H9 (cell line): ENCODE measurements around the gene NTRK2. TPM values are rescaled to one million over a fixed set of nuclear protein-coding genes. Genes with fewer than 3 reads are reported as not detected.

ENCODE experiments used
- DNase-seq: peaks from one replicate; pipeline ENCODE4 v3.0.0-alpha.2; 2017
- H2AFZ ChIP-seq: one replicate; pipeline ENCODE4 v1.6.1; 2013; ENCODE audit warnings: mild to moderate bottlenecking, low read length, control low read depth, moderate library complexity
- H2AK5ac ChIP-seq: 2 replicates; pipeline ENCODE4 v1.6.1; 2013; ENCODE audit warnings: low read length, control low read depth, mixed read lengths; ENCODE audit not compliant: insufficient read length
- H2BK120ac ChIP-seq: one replicate; pipeline ENCODE4 v1.6.1; 2013; ENCODE audit warnings: low read depth, mild to moderate bottlenecking, low read length, control low read depth, inconsistent platforms; ENCODE audit not compliant: poor library complexity, severe bottlenecking
- H2BK12ac ChIP-seq: 2 replicates; pipeline ENCODE4 v1.6.1; 2013; ENCODE audit warnings: low read length, control low read depth, mixed read lengths, low read depth; ENCODE audit not compliant: insufficient read length
- H2BK15ac ChIP-seq: 2 replicates; pipeline ENCODE4 v1.6.1; 2013; ENCODE audit warnings: low read depth, low read length, control low read depth
- H2BK20ac ChIP-seq: one replicate; pipeline ENCODE4 v1.6.1; 2013; ENCODE audit warnings: low read depth, mild to moderate bottlenecking, low read length, control low read depth, inconsistent platforms; ENCODE audit not compliant: poor library complexity, severe bottlenecking
- H2BK5ac ChIP-seq: 2 replicates; pipeline ENCODE4 v1.6.1; 2013; ENCODE audit warnings: low read length, control low read depth, mixed read lengths; ENCODE audit not compliant: insufficient read length
- H3K14ac ChIP-seq: 2 replicates; pipeline ENCODE4 v1.6.1; 2013; ENCODE audit warnings: low read length, control low read depth; ENCODE audit not compliant: insufficient read depth
- H3K18ac ChIP-seq: 2 replicates; pipeline ENCODE4 v1.6.1; 2013; ENCODE audit warnings: low read depth, mild to moderate bottlenecking, mixed read lengths, low read length, control low read depth; ENCODE audit not compliant: insufficient read length
- H3K23ac ChIP-seq: 2 replicates; pipeline ENCODE4 v1.6.1; 2013; ENCODE audit warnings: low read length, control low read depth, mixed read lengths, low read depth; ENCODE audit not compliant: insufficient read length
- H3K23me2 ChIP-seq: 2 replicates; pipeline ENCODE4 v1.6.1; 2013; ENCODE audit warnings: low read depth, mild to moderate bottlenecking, mixed read lengths, low read length, control low read depth; ENCODE audit not compliant: insufficient read length, poor library complexity, severe bottlenecking
- H3K27ac ChIP-seq: 2 replicates; pipeline ENCODE4 v1.5.1; 2013; ENCODE audit warnings: low read length, control low read depth, mixed read lengths, low read depth; ENCODE audit not compliant: insufficient read length
- H3K27me3 ChIP-seq: 2 replicates; pipeline ENCODE4 v1.6.1; 2013; ENCODE audit warnings: low read length, control low read depth, inconsistent platforms; ENCODE audit not compliant: insufficient read depth
- H3K4ac ChIP-seq: 2 replicates; pipeline ENCODE4 v1.6.1; 2013; ENCODE audit warnings: low read depth, mild to moderate bottlenecking, control low read depth, inconsistent platforms, low read length, moderate library complexity
- H3K4me1 ChIP-seq: 2 replicates; pipeline ENCODE4 v1.6.1; 2013; ENCODE audit warnings: low read length, control low read depth, inconsistent platforms; ENCODE audit not compliant: insufficient read depth
- H3K4me2 ChIP-seq: 2 replicates; pipeline ENCODE4 v1.6.1; 2013; ENCODE audit warnings: low read length, control low read depth, mixed read lengths; ENCODE audit not compliant: insufficient read length, insufficient read depth
- H3K56ac ChIP-seq: 2 replicates; pipeline ENCODE4 v1.6.1; 2013; ENCODE audit warnings: low read depth, mild to moderate bottlenecking, mixed read lengths, low read length, control low read depth; ENCODE audit not compliant: insufficient read length
- H3K79me1 ChIP-seq: 2 replicates; pipeline ENCODE4 v1.6.1; 2013; ENCODE audit warnings: low read depth, mild to moderate bottlenecking, moderate library complexity, low read length, control low read depth, inconsistent platforms; ENCODE audit not compliant: insufficient read depth, poor library complexity, severe bottlenecking
- H3K79me2 ChIP-seq: 2 replicates; pipeline ENCODE4 v1.6.1; 2013; ENCODE audit warnings: low read length, control low read depth, inconsistent platforms; ENCODE audit not compliant: insufficient read depth
- H3K9ac ChIP-seq: 2 replicates; pipeline ENCODE4 v1.6.1; 2013; ENCODE audit warnings: low read length, control low read depth, mixed read lengths; ENCODE audit not compliant: insufficient read length; ENCODE audit errors: extremely low read depth
- H3K9me3 ChIP-seq: one replicate; pipeline ENCODE4 v1.6.1; 2013; ENCODE audit warnings: low read depth, low read length, inconsistent platforms; ENCODE audit not compliant: control insufficient read depth
- H3T11ph ChIP-seq: one replicate; pipeline ENCODE4 v1.6.1; 2013; ENCODE audit warnings: mild to moderate bottlenecking, low read length, control low read depth, inconsistent platforms
- H4K20me1 ChIP-seq: one replicate; pipeline ENCODE4 v1.6.1; 2013; ENCODE audit not compliant: control insufficient read depth, insufficient read length, insufficient read depth
- H4K5ac ChIP-seq: 2 replicates; pipeline ENCODE4 v1.6.1; 2013; ENCODE audit warnings: low read depth, mild to moderate bottlenecking, mixed read lengths, low read length, control low read depth; ENCODE audit not compliant: insufficient read length
- H4K8ac ChIP-seq: replicated peaks from 2 replicates; pipeline ENCODE4 v1.6.1; 2013; ENCODE audit warnings: low read length, control low read depth, mixed read lengths, low read depth; ENCODE audit not compliant: insufficient read length
- H4K91ac ChIP-seq: 2 replicates; pipeline ENCODE4 v1.6.1; 2013; ENCODE audit warnings: low read depth, mild to moderate bottlenecking, moderate library complexity, mixed read lengths, low read length, control low read depth; ENCODE audit not compliant: insufficient read length
- H3K27ac Mint-ChIP-seq, 3 experiments: 2 replicates in 2 of 3; 3 replicates in 1 of 3; pipeline ENCODE4 v1.8.0; 2020 to 2021; ENCODE audit warnings: mixed read lengths in 3 of 3, mild to moderate bottlenecking in 1 of 3, moderate library complexity in 1 of 3
- H3K27me3 Mint-ChIP-seq: 2 replicates; pipeline ENCODE4 v1.8.0; 2021; ENCODE audit warnings: low read depth, mild to moderate bottlenecking, moderate library complexity, mixed read lengths
- H3K36me3 Mint-ChIP-seq, 3 experiments: 2 replicates in 2 of 3; 3 replicates in 1 of 3; pipeline ENCODE4 v1.8.0; 2020 to 2021; ENCODE audit warnings: low read depth in 3 of 3, mixed read lengths in 3 of 3; ENCODE audit not compliant: insufficient read depth in 1 of 3
- H3K4me1 Mint-ChIP-seq, 2 experiments: 2 replicates each; pipeline ENCODE4 v1.8.0; 2020; ENCODE audit warnings: mixed read lengths in 2 of 2
- H3K4me3 Mint-ChIP-seq, 2 experiments: 2 replicates in 1 of 2; 3 replicates in 1 of 2; pipeline ENCODE4 v1.8.0; 2020 to 2021; ENCODE audit warnings: mild to moderate bottlenecking in 2 of 2, mixed read lengths in 2 of 2, moderate library complexity in 1 of 2
- H3K9me3 Mint-ChIP-seq, 2 experiments: 2 replicates in 1 of 2; 3 replicates in 1 of 2; pipeline ENCODE4 v1.8.0; 2020; ENCODE audit warnings: mild to moderate bottlenecking in 2 of 2, mixed read lengths in 2 of 2, moderate library complexity in 1 of 2
- WGBS: extraction: QIAGEN DNeasy Blood & Tissue Kit; methylation state at CpG from one replicate; pipeline ENCODE4 v1.1.7; 2013; ENCODE audit warnings: missing lambda C conversion rate, low lambda C conversion rate, mixed read lengths; ENCODE audit not compliant: insufficient read length; ENCODE audit errors: extremely low coverage; 5-methylcytosine and 5-hydroxymethylcytosine counted together
- total RNA-seq: library from RNA; stranded (reverse); gene quantifications from 2 replicates; pipeline ENCODE4 v1.2.1, GENCODE V29; 2021
- TF ChIP-seq, protein P1 (sequence below): fragments of 200-600 bp; sonication (generic); conservative IDR thresholded peaks from 3 replicates; pipeline ENCODE4 v1.8.0; 2021; ENCODE audit warnings: antibody characterized with exemption, mild to moderate bottlenecking

The NTRK2 gene
- total RNA-seq, 1 experiment from 2014 or later, result 0.02 TPM

DNA sequence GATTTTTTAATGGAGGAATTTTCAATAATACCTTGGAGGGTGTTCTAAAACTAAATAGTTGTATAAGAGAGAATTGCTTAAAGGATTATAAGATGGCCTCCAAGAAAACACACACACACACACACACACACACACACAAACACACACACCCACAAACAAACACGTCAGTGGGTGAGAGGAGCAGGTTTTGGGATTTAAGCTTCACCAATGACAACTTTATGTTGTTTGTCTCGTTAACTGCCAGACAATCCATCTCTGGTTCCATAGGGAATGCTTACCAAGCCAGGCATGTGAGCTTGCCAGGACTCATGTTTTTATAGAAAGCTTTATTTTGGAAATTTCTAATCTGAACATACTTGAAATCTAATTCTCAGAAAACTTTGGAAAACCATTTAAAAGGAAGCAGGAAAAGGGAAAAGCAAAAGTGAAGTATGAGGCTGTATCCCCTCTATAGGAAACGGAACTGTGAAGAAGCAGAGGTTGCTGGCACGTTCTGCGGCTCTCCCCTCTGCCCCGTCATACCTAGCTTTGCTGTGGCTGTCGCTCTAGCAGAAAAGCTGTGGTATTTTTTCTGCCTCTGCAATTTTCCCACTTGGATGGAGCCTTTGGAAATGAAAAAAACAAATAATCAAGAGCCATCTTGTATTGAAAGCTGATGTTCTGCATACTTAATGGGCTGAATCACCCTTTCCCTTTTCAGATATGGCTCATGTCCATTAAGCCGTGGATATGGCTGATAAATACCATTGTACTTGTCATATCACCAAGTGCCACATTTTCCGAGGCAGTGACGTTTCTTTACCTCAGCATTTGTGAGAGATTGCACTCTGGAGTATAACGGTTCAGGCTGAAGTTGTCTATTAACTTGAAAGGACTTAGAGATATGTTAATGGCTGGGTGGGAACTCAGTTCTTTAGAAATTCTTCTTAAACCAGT, 112.7 kb downstream of the NTRK2 start:
- H3K4me1 Mint-ChIP-seq, result no peaks in the 10 kb centered on the region
- Histone ChIP-seq H3K79me2 (no peaks in the 10 kb centered on the region), H2BK15ac (no peak overlapping the region), H3K14ac (no peak overlapping the region), H3K27ac (no peak overlapping the region), H2BK120ac (no peak overlapping the region), H2AK5ac (no peak overlapping the region), H3K9me3 (no peaks in the 10 kb centered on the region), H2BK20ac (no peak overlapping the region), H2BK5ac (no peak overlapping the region), H2AFZ (no peak overlapping the region), H3K18ac (no peak overlapping the region), H3K23me2 (no peaks in the 10 kb centered on the region), H3K9ac (no peak overlapping the region), H3T11ph (no peak overlapping the region), H3K4ac (no peak overlapping the region), H4K91ac (no peak overlapping the region), H3K4me1 (no peaks in the 10 kb centered on the region), H3K79me1 (no peaks in the 10 kb centered on the region), H3K23ac (no peak overlapping the region), H3K27me3 (no peaks in the 10 kb centered on the region), H3K56ac (no peak overlapping the region), H4K8ac (no peak overlapping the region), H3K4me2 (no peak overlapping the region), H2BK12ac (no peak overlapping the region), H4K5ac (no peak overlapping the region), H4K20me1 (no peaks in the 10 kb centered on the region)
- H3K27ac Mint-ChIP-seq, result no peak overlapping the region
- TF ChIP-seq, protein P1, sequence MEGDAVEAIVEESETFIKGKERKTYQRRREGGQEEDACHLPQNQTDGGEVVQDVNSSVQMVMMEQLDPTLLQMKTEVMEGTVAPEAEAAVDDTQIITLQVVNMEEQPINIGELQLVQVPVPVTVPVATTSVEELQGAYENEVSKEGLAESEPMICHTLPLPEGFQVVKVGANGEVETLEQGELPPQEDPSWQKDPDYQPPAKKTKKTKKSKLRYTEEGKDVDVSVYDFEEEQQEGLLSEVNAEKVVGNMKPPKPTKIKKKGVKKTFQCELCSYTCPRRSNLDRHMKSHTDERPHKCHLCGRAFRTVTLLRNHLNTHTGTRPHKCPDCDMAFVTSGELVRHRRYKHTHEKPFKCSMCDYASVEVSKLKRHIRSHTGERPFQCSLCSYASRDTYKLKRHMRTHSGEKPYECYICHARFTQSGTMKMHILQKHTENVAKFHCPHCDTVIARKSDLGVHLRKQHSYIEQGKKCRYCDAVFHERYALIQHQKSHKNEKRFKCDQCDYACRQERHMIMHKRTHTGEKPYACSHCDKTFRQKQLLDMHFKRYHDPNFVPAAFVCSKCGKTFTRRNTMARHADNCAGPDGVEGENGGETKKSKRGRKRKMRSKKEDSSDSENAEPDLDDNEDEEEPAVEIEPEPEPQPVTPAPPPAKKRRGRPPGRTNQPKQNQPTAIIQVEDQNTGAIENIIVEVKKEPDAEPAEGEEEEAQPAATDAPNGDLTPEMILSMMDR, result no peak
- H3K4me3 Mint-ChIP-seq, result no peak overlapping the region
- no peak for DNase-seq
- H3K9me3 Mint-ChIP-seq, result no peaks in the 10 kb centered on the region
- H3K27me3 Mint-ChIP-seq, result no peaks in the 10 kb centered on the region
- no peaks in the 10 kb centered on the region for H3K36me3 Mint-ChIP-seq
- no CpG with 5 or more reads among the region's 11 CpGs for WGBS
